HG02852 (cell line): ENCODE measurements around the gene SYNGR1.
"Not testable (repeated sequence)": the region's sequence is repeated elsewhere in the genome, so short reads cannot be mapped to it uniquely, and the experiment has no call there.

Experiments used
- ATAC-seq: cut with Tn5 transposase; IDR thresholded peaks from one replicate; pipeline ENCODE4 v1.9.1; 2021; ENCODE audit warnings: mild to moderate bottlenecking, moderate library complexity; ENCODE audit not compliant: unreplicated experiment

The SYNGR1 gene

GRCh38 chr22:39401301-39401631, 51.5 kb downstream of the SYNGR1 start:
- no peak for ATAC-seq

GRCh38 chr22:39405346-39406085, 55.7 kb downstream of the SYNGR1 start:
- no peak for ATAC-seq

GRCh38 chr22:39408173-39408572, 58.4 kb downstream of the SYNGR1 start:
- no peak for ATAC-seq

GRCh38 chr22:39408807-39409206, 59.0 kb downstream of the SYNGR1 start:
- ATAC-seq, result no peak

- no peak for ATAC-seq
Measured at GRCh38 chr22:39409516-39410029, 59.8 kb downstream of the SYNGR1 start.

GRCh38 chr22:39410264-39410663, 60.5 kb downstream of the SYNGR1 start:
- no peak for ATAC-seq

GRCh38 chr22:39411828-39412365, 62.1 kb downstream of the SYNGR1 start:
- not testable (repeated sequence) for ATAC-seq

- not testable (repeated sequence) for ATAC-seq
Measured at GRCh38 chr22:39413204-39413603, 63.4 kb downstream of the SYNGR1 start.

GRCh38 chr22:39414377-39414776, 64.6 kb downstream of the SYNGR1 start:
- ATAC-seq, result no peak

GRCh38 chr22:39414886-39415285, 65.1 kb downstream of the SYNGR1 start:
- ATAC-seq, result no peak

- no peak for ATAC-seq
Measured at GRCh38 chr22:39415506-39415905, 65.7 kb downstream of the SYNGR1 start.

- ATAC-seq, result no peak
Measured at GRCh38 chr22:39416319-39416718, 66.5 kb downstream of the SYNGR1 start.

GRCh38 chr22:39417641-39418040, 67.8 kb downstream of the SYNGR1 start:
- ATAC-seq, result no peak

GRCh38 chr22:39418696-39419095, 68.9 kb downstream of the SYNGR1 start:
- ATAC-seq, result no peak

- ATAC-seq, result no peak
Measured at GRCh38 chr22:39419096-39419495, 69.3 kb downstream of the SYNGR1 start.

- ATAC-seq, result no peak
Measured at GRCh38 chr22:39419911-39420310, 70.1 kb downstream of the SYNGR1 start.

- no peak for ATAC-seq
Measured at GRCh38 chr22:39421691-39422090, 71.9 kb downstream of the SYNGR1 start.

GRCh38 chr22:39422101-39422500, 72.3 kb downstream of the SYNGR1 start:
- ATAC-seq, result no peak

- no peak for ATAC-seq
Measured at GRCh38 chr22:39422721-39423120, 72.9 kb downstream of the SYNGR1 start.

GRCh38 chr22:39423976-39424375, 74.2 kb downstream of the SYNGR1 start:
- ATAC-seq, result no peak

- no peak for ATAC-seq
Measured at GRCh38 chr22:39426380-39427043, 76.7 kb downstream of the SYNGR1 start.
